Naive thymus-derived CD4-positive, alpha-beta T cell (primary cell): Measurements from ENCODE around the gene ZBTB5. TPM values are rescaled to one million over a fixed set of nuclear protein-coding genes. Genes with fewer than 3 reads are reported as not detected.
A peak's percentile ranks its signal among the peaks of the same experiment; 100 is the strongest.

ENCODE experiments used
- ATAC-seq: fragments of 150-1000 bp; cut with Tn5 transposase; 2 replicates; pipeline ENCODE4 v1.10.0; 2021; ENCODE audit warnings: mild to moderate bottlenecking, moderate library complexity
- CTCF ChIA-PET: fragments of 350-600 bp; sonication (Branson Sonifier 250); formaldehyde crosslinking; loops from one replicate; lab custom pipeline; 2021; ENCODE audit warnings: antibody characterized with exemption; lab: Charles Lee
- POLR2A ChIA-PET: fragments of 350-600 bp; sonication (Branson Sonifier 250); formaldehyde crosslinking; loops from one replicate; lab custom pipeline; 2021; ENCODE audit warnings: antibody characterized with exemption, inconsistent platforms; lab: Charles Lee
- DNase-seq, 9 donors: peaks; one replicate each; pipeline versions ENCODE4 v3.0.0 to v3.0.0-alpha.2; 2020 to 2022; ENCODE audit warnings: mixed read lengths in 1 of 9
- H3K27ac ChIP-seq: one replicate; pipeline ENCODE4 v1.7.0; 2013; ENCODE audit warnings: mild to moderate bottlenecking, low read depth, low read length, moderate library complexity
- H3K27me3 ChIP-seq, 2 donors: one replicate each; pipeline ENCODE4 v1.7.0; 2013; ENCODE audit warnings: low read length in 2 of 2, mild to moderate bottlenecking in 2 of 2, moderate library complexity in 2 of 2; ENCODE audit not compliant: control insufficient read depth in 2 of 2, insufficient read depth in 2 of 2
- H3K36me3 ChIP-seq, 3 experiments: 1 replicate in 2 of 3; 2 replicates in 1 of 3; pipeline ENCODE4 v1.7.0; 2013; ENCODE audit warnings: low read length in 3 of 3, mild to moderate bottlenecking in 3 of 3, moderate library complexity in 1 of 3; ENCODE audit not compliant: insufficient read depth in 3 of 3, control insufficient read depth in 2 of 3
- H3K4me1 ChIP-seq, 2 donors: one replicate each; pipeline ENCODE4 v1.7.0; 2013; ENCODE audit warnings: low read length in 2 of 2, mild to moderate bottlenecking in 2 of 2, moderate library complexity in 1 of 2; ENCODE audit not compliant: control insufficient read depth in 2 of 2, insufficient read depth in 2 of 2
- H3K4me3 ChIP-seq: 2 replicates; pipeline ENCODE4 v1.7.0; 2013; ENCODE audit warnings: mild to moderate bottlenecking, low read length
- H3K9me3 ChIP-seq, 3 experiments: 1 replicate in 2 of 3; 2 replicates in 1 of 3; pipeline ENCODE4 v1.7.0; 2013; ENCODE audit warnings: low read length in 3 of 3; ENCODE audit not compliant: control insufficient read depth in 2 of 3
- H3K27ac Mint-ChIP-seq, 9 donors: one replicate each; pipeline ENCODE4 v1.8.0; 2020 to 2022; ENCODE audit warnings: mixed read lengths in 9 of 9, mild to moderate bottlenecking in 8 of 9, moderate library complexity in 5 of 9, inconsistent platforms in 2 of 9
- H3K27me3 Mint-ChIP-seq, 5 donors: one replicate each; pipeline ENCODE4 v1.8.0; 2021 to 2022; ENCODE audit warnings: mixed read lengths in 5 of 5, mild to moderate bottlenecking in 1 of 5
- H3K36me3 Mint-ChIP-seq, 5 donors: one replicate each; pipeline ENCODE4 v1.8.0; 2020 to 2022; ENCODE audit warnings: mixed read lengths in 5 of 5, mild to moderate bottlenecking in 3 of 5, inconsistent platforms in 1 of 5
- H3K4me1 Mint-ChIP-seq, 7 donors: one replicate each; pipeline ENCODE4 v1.8.0; 2020 to 2022; ENCODE audit warnings: mixed read lengths in 7 of 7, mild to moderate bottlenecking in 3 of 7, inconsistent platforms in 1 of 7
- H3K4me3 Mint-ChIP-seq, 10 donors: one replicate each; pipeline ENCODE4 v1.8.0; 2020 to 2022; ENCODE audit warnings: mild to moderate bottlenecking in 10 of 10, mixed read lengths in 10 of 10, moderate library complexity in 6 of 10, inconsistent platforms in 2 of 10
- H3K9me3 Mint-ChIP-seq, 11 donors: one replicate each; pipeline ENCODE4 v1.8.0; 2020 to 2022; ENCODE audit warnings: mixed read lengths in 11 of 11, mild to moderate bottlenecking in 4 of 11, inconsistent platforms in 1 of 11, moderate library complexity in 1 of 11
- intact Hi-C, 2 donors: fragments of 100-400 bp; cut with micrococcal nuclease; formaldehyde crosslinking; loops; one replicate each; pipeline ENCODE4 v1.15.1; 2023
- polyA plus RNA-seq, 2 donors: library from polyadenylated mRNA; unstranded; fragments of 300-500 nt; fragmentation: Illumina TruSeq; gene quantifications; one replicate each; pipeline ENCODE4 v1.2.3, GENCODE V29; 2021
- total RNA-seq, 6 experiments: library from RNA in 5 of 6; stranded (reverse) in 5 of 6; gene quantifications; 1 replicate in 5 of 6; 2 replicates in 1 of 6; pipeline ENCODE4 v1.2.3 and lab custom pipeline; 2021 to 2026

The ZBTB5 gene
- total and polyA plus RNA-seq, 7 experiments from 2014 or later = 0.60 to 16.8 (median 11.7) TPM

DNA sequence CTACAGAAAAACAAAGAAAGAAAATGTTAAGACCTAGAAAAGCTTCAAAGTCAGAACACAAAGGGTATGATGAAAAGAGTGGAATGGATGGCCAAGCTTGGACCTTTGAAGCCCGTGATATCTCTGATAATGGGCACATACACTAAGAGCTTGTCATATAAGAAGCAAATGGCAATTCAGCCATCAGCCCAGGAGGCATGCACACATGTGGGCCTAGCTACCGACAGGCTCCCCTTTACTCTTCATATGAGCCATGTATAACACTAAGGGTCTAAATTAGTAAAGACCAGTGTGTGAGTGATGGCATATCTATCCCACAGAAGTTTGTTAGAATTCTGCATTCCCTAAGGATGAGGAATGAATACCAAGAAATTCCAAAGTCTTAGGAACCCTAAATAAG is 22.7 kb downstream of the ZBTB5 start:
- intact Hi-C loops = no loop called here
- Mint-ChIP-seq H3K27me3 (no peaks in the 10 kb centered on the region), H3K4me1 (peaks cover 10 to 35% (median 15%) of the 10 kb centered on the region in 7 donors), H3K36me3 (peaks cover 9 to 28% (median 15%) of the 10 kb centered on the region in 5 donors), H3K4me3 (no peak overlapping the region), H3K9me3 (no peaks in the 10 kb centered on the region), H3K27ac (peak overlapping the region in 1 of 9 donors; percentile 20)
- Histone ChIP-seq H3K4me1 (no peaks in the 10 kb centered on the region), H3K9me3 (no peaks in the 10 kb centered on the region), H3K4me3 (no peak overlapping the region), H3K27me3 (no peaks in the 10 kb centered on the region), H3K36me3 (peaks cover 7 to 51% (median 15%) of the 10 kb centered on the region in 3 experiments), H3K27ac (no peak overlapping the region)
- ChIA-PET POLR2A (no interaction called here), CTCF (no interaction called here)
- ATAC-seq (no peak), DNase-seq (no peak)

DNA sequence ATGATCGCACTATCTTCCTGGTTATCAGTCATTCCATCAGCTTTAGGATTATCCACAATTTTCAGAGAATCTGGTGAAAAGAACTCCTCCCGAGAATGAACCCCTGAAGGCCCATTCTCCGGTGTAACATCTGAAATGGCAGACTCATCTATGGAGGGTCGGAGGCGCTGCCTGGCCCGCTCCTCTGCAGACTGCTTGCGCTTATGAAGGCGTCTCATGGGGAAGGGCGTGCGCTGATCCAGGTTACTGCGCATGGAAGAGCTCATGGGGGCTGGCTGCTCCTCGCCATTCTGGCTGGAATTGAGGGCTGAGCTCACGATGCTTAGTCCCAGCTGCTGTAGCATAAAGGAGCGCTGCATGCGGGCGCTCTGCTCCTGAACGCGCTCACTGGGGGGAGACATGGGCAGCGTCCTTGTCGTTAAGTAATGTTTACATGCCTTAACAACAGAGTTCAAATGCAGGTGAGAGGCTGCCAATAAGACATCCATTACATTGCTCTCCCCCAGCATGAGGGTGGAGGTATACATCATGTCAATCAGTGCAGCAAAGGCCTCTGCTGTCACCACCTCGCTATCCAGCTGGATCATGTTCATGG is 23.4 kb downstream of the ZBTB5 start:
- ChIA-PET CTCF (no interaction called here), POLR2A (no interaction called here)
- no peak for ATAC-seq
- Histone ChIP-seq H3K36me3 (peaks cover 7 to 58% (median 22%) of the 10 kb centered on the region in 3 experiments), H3K4me1 (no peaks in the 10 kb centered on the region), H3K9me3 (no peaks in the 10 kb centered on the region), H3K27me3 (no peaks in the 10 kb centered on the region), H3K4me3 (no peak overlapping the region), H3K27ac (no peak overlapping the region)
- peak overlapping the region in 3 of 9 donors; percentile 20 to 45 (median 34) for H3K27ac Mint-ChIP-seq
- H3K9me3 Mint-ChIP-seq = no peaks in the 10 kb centered on the region
- no peak overlapping the region for H3K4me3 Mint-ChIP-seq
- intact Hi-C loops = no loop called here
- no peak for DNase-seq
- no peaks in the 10 kb centered on the region for H3K27me3 Mint-ChIP-seq
- peaks cover 8 to 29% (median 12%) of the 10 kb centered on the region in 7 donors for H3K4me1 Mint-ChIP-seq
- H3K36me3 Mint-ChIP-seq = peaks cover 13 to 35% (median 16%) of the 10 kb centered on the region in 5 donors

DNA sequence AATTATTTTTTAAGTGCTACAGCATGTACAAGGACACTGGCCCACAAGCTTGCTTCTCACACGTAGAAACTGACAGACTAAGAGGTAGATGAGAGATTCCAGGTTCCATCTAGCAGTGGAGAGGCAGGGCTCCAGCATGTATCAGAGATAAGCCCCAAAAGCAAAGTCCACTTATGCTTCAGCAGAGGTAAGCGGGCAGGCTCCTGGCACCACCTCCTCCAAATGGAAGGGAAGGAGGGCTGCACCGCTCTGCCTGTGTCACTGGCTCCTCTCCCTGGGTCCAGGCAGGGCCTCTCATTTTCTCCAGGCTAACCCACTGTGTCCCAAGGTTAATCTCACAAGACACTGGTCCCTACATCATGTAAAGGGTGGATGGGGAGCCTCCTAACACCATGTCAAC is 26.9 kb downstream of the ZBTB5 start:
- Mint-ChIP-seq H3K4me1 (peaks cover 0 to 8% (median 0%) of the 10 kb centered on the region in 7 donors), H3K27me3 (no peaks in the 10 kb centered on the region), H3K27ac (no peak overlapping the region), H3K9me3 (no peaks in the 10 kb centered on the region), H3K36me3 (peaks cover 14 to 44% (median 19%) of the 10 kb centered on the region in 5 donors), H3K4me3 (no peak overlapping the region)
- CTCF ChIA-PET = no interaction called here
- Histone ChIP-seq H3K36me3 (peaks cover 7 to 93% (median 23%) of the 10 kb centered on the region in 3 experiments), H3K27ac (no peak overlapping the region), H3K27me3 (no peaks in the 10 kb centered on the region), H3K9me3 (no peaks in the 10 kb centered on the region), H3K4me1 (no peaks in the 10 kb centered on the region), H3K4me3 (no peak overlapping the region)
- intact Hi-C loops = no loop called here
- ATAC-seq = peak; percentile 12
- DNase-seq = no peak
- POLR2A ChIA-PET = no interaction called here

DNA sequence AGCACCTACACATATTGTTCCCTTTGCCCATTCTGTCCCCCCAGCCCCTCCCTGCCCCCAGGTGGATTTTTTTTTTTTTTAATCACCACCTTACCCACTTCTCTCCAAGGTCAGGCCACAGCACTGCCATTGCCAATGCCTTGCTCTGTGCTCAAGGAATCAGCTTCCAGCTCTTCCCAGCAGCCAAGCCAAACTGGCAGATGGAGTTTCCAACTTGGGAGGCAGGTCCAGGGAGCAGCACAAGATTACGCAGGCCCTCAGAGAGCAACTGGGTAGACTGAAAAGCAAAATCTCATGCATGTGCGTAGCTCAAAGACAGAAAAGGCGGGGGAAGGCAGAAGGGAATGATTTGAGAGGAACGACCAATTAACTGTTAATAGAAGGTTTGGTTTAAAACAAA is 27.6 kb downstream of the ZBTB5 start:
- Mint-ChIP-seq H3K27me3 (no peaks in the 10 kb centered on the region), H3K4me3 (no peak overlapping the region), H3K36me3 (peaks cover 16 to 44% (median 19%) of the 10 kb centered on the region in 5 donors), H3K4me1 (peaks cover 0 to 13% (median 3%) of the 10 kb centered on the region in 7 donors), H3K9me3 (no peaks in the 10 kb centered on the region), H3K27ac (peak overlapping the region in 1 of 9 donors; percentile 57)
- intact Hi-C loops = no loop called here
- DNase-seq = no peak
- H3K27me3 ChIP-seq = no peaks in the 10 kb centered on the region
- CTCF ChIA-PET = no interaction called here
- no peak overlapping the region for H3K27ac ChIP-seq
- ATAC-seq = no peak
- no peak overlapping the region for H3K4me3 ChIP-seq
- no peaks in the 10 kb centered on the region for H3K9me3 ChIP-seq
- H3K4me1 ChIP-seq = no peaks in the 10 kb centered on the region
- POLR2A ChIA-PET = no interaction called here
- peaks cover 7 to 94% (median 23%) of the 10 kb centered on the region in 3 experiments for H3K36me3 ChIP-seq

DNA sequence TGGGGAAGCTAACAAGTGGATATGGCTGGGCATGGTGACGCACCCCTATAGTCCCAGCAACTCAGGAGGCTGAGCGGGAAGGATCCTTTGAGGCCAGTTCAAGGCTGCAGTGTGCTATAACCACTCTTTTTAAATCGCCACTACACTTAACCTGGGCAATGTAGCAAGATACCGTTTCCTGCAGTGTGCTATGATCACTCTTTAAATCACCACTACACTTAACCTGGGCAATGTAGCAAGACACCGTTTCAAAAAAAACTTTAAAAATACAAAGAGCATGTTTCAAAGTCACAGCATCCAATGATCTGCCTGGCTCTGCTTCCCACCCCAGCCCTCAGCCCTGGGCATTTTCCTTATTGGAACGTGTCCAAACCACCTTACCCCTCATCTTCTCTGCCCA is 28.2 kb downstream of the ZBTB5 start:
- H3K4me3 ChIP-seq = no peak overlapping the region
- H3K27ac Mint-ChIP-seq = peak overlapping the region in 1 of 9 donors; percentile 24
- H3K27me3 Mint-ChIP-seq = no peaks in the 10 kb centered on the region
- H3K27ac ChIP-seq = no peak overlapping the region
- intact Hi-C loops = no loop called here
- peaks cover 0 to 14% (median 4%) of the 10 kb centered on the region in 7 donors for H3K4me1 Mint-ChIP-seq
- H3K36me3 Mint-ChIP-seq = peaks cover 11 to 44% (median 17%) of the 10 kb centered on the region in 5 donors
- no peak for ATAC-seq
- H3K27me3 ChIP-seq = no peaks in the 10 kb centered on the region
- no peak for DNase-seq
- no peaks in the 10 kb centered on the region for H3K4me1 ChIP-seq
- POLR2A ChIA-PET = no interaction called here
- no peaks in the 10 kb centered on the region for H3K9me3 ChIP-seq
- CTCF ChIA-PET = no interaction called here
- no peak overlapping the region for H3K4me3 Mint-ChIP-seq
- H3K36me3 ChIP-seq = peaks cover 7 to 94% (median 23%) of the 10 kb centered on the region in 3 experiments
- H3K9me3 Mint-ChIP-seq = no peaks in the 10 kb centered on the region

DNA sequence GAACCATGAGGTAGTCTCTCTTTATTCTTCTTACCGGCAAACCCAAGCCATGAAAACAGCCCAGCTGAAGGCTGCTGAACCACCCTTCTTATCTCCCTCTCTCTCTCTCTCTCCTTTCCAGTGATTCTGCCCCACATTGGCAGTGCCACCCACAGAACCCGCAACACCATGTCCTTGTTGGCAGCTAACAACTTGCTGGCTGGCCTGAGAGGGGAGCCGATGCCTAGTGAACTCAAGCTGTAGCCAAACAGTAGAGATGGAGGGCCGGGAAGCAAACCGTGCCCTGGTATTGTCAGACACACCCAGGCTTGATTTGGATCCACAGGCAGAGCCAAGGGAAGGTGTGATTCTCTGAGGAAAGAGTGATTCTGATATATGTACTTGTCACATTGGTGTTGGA is 28.7 kb downstream of the ZBTB5 start:
- Mint-ChIP-seq H3K36me3 (peaks cover 7 to 41% (median 13%) of the 10 kb centered on the region in 5 donors), H3K4me3 (no peak overlapping the region), H3K27ac (peak overlapping the region in 1 of 9 donors; percentile 43), H3K27me3 (no peaks in the 10 kb centered on the region), H3K9me3 (no peaks in the 10 kb centered on the region), H3K4me1 (peaks cover 0 to 12% (median 4%) of the 10 kb centered on the region in 7 donors)
- Histone ChIP-seq H3K9me3 (no peaks in the 10 kb centered on the region), H3K36me3 (peaks cover 7 to 94% (median 23%) of the 10 kb centered on the region in 3 experiments), H3K4me1 (no peaks in the 10 kb centered on the region), H3K4me3 (no peak overlapping the region), H3K27me3 (no peaks in the 10 kb centered on the region), H3K27ac (no peak overlapping the region)
- POLR2A ChIA-PET = no interaction called here
- no peak for ATAC-seq
- no peak for DNase-seq
- CTCF ChIA-PET = no interaction called here
- intact Hi-C loops = no loop called here

DNA sequence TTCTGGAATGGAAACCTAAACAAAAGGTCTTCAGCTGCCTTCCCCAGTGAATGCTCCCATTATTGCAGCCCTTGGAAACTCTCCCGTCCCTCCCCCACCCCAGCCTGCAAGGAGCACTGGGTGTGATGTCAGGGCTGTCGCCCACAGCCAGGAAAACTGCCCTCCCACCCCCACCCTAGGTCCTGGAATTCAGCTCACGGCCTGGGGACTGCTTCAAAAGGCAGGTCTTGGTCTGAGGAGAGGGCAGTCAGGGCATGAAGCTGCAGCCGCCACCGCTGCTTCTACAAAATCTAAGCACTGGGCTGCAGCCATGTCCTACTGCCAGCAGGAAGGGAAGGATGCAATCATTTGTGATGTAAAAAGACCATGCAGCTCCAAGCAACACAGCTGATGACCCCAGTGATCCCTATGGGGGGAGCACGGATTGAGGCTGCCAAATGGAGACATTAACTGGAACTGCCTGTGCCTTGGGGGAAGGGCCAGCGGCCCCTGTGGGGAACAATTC is 31.3 kb downstream of the ZBTB5 start:
- no peaks in the 10 kb centered on the region for H3K9me3 Mint-ChIP-seq
- H3K27me3 Mint-ChIP-seq = no peaks in the 10 kb centered on the region
- DNase-seq (no peak), ATAC-seq (no peak)
- H3K36me3 Mint-ChIP-seq = peaks cover 3 to 34% (median 8%) of the 10 kb centered on the region in 5 donors
- H3K27ac Mint-ChIP-seq = peak overlapping the region in 1 of 9 donors; percentile 24
- H3K4me1 Mint-ChIP-seq = peaks cover 0 to 8% (median 3%) of the 10 kb centered on the region in 7 donors
- no peak overlapping the region for H3K27ac ChIP-seq
- H3K4me1 ChIP-seq = no peaks in the 10 kb centered on the region
- H3K9me3 ChIP-seq = no peaks in the 10 kb centered on the region
- ChIA-PET CTCF (interaction anchor here (0.6 kb wide), 1 partner anchor 69 kb away, joined by 7 read pairs; no protein-coding TSS in a partner anchor), POLR2A (no interaction called here)
- H3K4me3 ChIP-seq = no peak overlapping the region
- no peaks in the 10 kb centered on the region for H3K27me3 ChIP-seq
- no peak overlapping the region for H3K4me3 Mint-ChIP-seq
- H3K36me3 ChIP-seq = peaks cover 0 to 93% (median 22%) of the 10 kb centered on the region in 3 experiments
- intact Hi-C loops = no loop called here
